AG08395 (cell line): ENCODE results near the gene ODF2L.

Experiments used
- DNase-seq: peaks from one replicate; pipeline ENCODE4 v3.0.0; 2012; ENCODE audit warnings: mixed read lengths, low spot score

ODF2L gene

GRCh38 chr1:86395751-86396497, at the start of gene ODF2L:
TSS of gene ODF2L (minus strand) at chr1:86396323. CDS start at chr1:86387027, 9,296 bp downstream.
- DNase-seq = peak; percentile 93

GRCh38 chr1:86445919-86446318, 49.8 kb upstream of the ODF2L start:
- no peak for DNase-seq

- DNase-seq = no peak
Measured at GRCh38 chr1:86441997-86442396, 45.9 kb upstream of the ODF2L start.

- no peak for DNase-seq
Measured at GRCh38 chr1:86441581-86441980, 45.5 kb upstream of the ODF2L start.

- no peak for DNase-seq
Measured at GRCh38 chr1:86436041-86436440, 39.9 kb upstream of the ODF2L start.

GRCh38 chr1:86435327-86435726, 39.2 kb upstream of the ODF2L start:
- no peak for DNase-seq

GRCh38 chr1:86434059-86434458, 37.9 kb upstream of the ODF2L start:
- no peak for DNase-seq

- DNase-seq = no peak
Measured at GRCh38 chr1:86430376-86430775, 34.3 kb upstream of the ODF2L start.

GRCh38 chr1:86429835-86430234, 33.7 kb upstream of the ODF2L start:
- DNase-seq = peak; percentile 92

- no peak for DNase-seq
Measured at GRCh38 chr1:86429122-86429725, 33.1 kb upstream of the ODF2L start.

- no peak for DNase-seq
Measured at GRCh38 chr1:86423873-86424272, 27.8 kb upstream of the ODF2L start, which contains the start of gene CLCA2. TSS of gene CLCA2 (plus strand) at chr1:86424171. CDS start at chr1:86424248, 77 bp downstream.

- DNase-seq = no peak
Measured at GRCh38 chr1:86423473-86423872, 27.4 kb upstream of the ODF2L start.

- DNase-seq = peak; percentile 23
Measured at GRCh38 chr1:86421601-86422280, 25.6 kb upstream of the ODF2L start.

- peak; percentile 39 for DNase-seq
Measured at GRCh38 chr1:86419277-86419903, 23.3 kb upstream of the ODF2L start.

- no peak for DNase-seq
Measured at GRCh38 chr1:86416343-86416742, 20.2 kb upstream of the ODF2L start.

- DNase-seq = no peak
Measured at GRCh38 chr1:86410879-86411278, 14.8 kb upstream of the ODF2L start.

GRCh38 chr1:86409416-86410021, 13.4 kb upstream of the ODF2L start:
- DNase-seq = peak; percentile 35

- DNase-seq = no peak
Measured at GRCh38 chr1:86396498-86396890, 371 bp upstream of the ODF2L start.

GRCh38 chr1:86394416-86394815, 1.7 kb downstream of the ODF2L start:
- peak; percentile 7 for DNase-seq

GRCh38 chr1:86389307-86389706, 6.8 kb downstream of the ODF2L start:
- no peak for DNase-seq

- DNase-seq = no peak
Measured at GRCh38 chr1:86388777-86389176, 7.3 kb downstream of the ODF2L start.
